ENCODE data around the gene SNAPC3.
"Not testable (repeated sequence)": the region's sequence is repeated elsewhere in the genome, so short reads cannot be mapped to it uniquely, and the experiment has no call there.

The SNAPC3 gene

GRCh38 chr9:15433191-15433590, 10.5 kb downstream of the SNAPC3 start:
- Histone ChIP-seq H2AFZ (ENCODE audit: low read length) (no peak overlapping the region), H3K9me2 (replicated peaks; ENCODE audit: insufficient read depth, low read length) (no peaks in the 10 kb centered on the region), H3K9me3 (replicated peaks; ENCODE audit: insufficient read depth, low read length) (no peaks in the 10 kb centered on the region), H3K4me3 (ENCODE audit: low read length) (peak overlapping the region; percentile 15; the same call in 1 of the 2 replicates), H3K79me2 (ENCODE audit: low read length) (peaks cover 20% of the 10 kb centered on the region; the same call in 1 of the 2 replicates), H3K27ac (ENCODE audit: low read length) (peak overlapping the region; percentile 49; the same call in 1 of the 2 replicates), H3K36me3 (replicated peaks; ENCODE audit: insufficient read depth, low read length) (no peaks in the 10 kb centered on the region), H4K20me1 (ENCODE audit: insufficient read depth, low read length) (no peaks in the 10 kb centered on the region), H3F3A (ENCODE audit: insufficient read depth, low read length) (0 out of 2 replicates have a peak, but pooled peaks cover 3% of the 10 kb centered on the region), H3K9ac (ENCODE audit: low read length) (no peak overlapping the region), H3K4me1 (ENCODE audit: low read length) (peaks cover 22% of the 10 kb centered on the region), H3K27me3 (replicated peaks; ENCODE audit: insufficient read depth, low read length) (no peaks in the 10 kb centered on the region), H3K4me2 (ENCODE audit: low read depth, low read length) (peak overlapping the region; percentile 63)
- DNase-seq: no peak
- TF ChIP-seq EZH2 (optimal IDR thresholded peaks at IDR 0.05; ENCODE audit: low read depth, low read length) (no peak), CTCF (IDR thresholded peaks at IDR 0.05; ENCODE audit: low read length) (no peak), EZH2phosphoT487 (IDR thresholded peaks at IDR 0.05; ENCODE audit: low read length) (no peak)

- H3K36me3 ChIP-seq (replicated peaks; ENCODE audit: insufficient read depth, low read length): no peaks in the 10 kb centered on the region
Measured at GRCh38 chr9:15433661-15434060, 11.0 kb downstream of the SNAPC3 start.

GRCh38 chr9:15438891-15439290, 16.2 kb downstream of the SNAPC3 start:
- H3K79me2 ChIP-seq (ENCODE audit: low read length): peaks cover 23% of the 10 kb centered on the region
- H3K4me3 ChIP-seq (ENCODE audit: low read length): no peak overlapping the region
- H3K27me3 ChIP-seq (replicated peaks; ENCODE audit: insufficient read depth, low read length): no peaks in the 10 kb centered on the region
- H3K9me3 ChIP-seq (replicated peaks; ENCODE audit: insufficient read depth, low read length): no peaks in the 10 kb centered on the region
- H3K36me3 ChIP-seq (replicated peaks; ENCODE audit: insufficient read depth, low read length): no peaks in the 10 kb centered on the region
- H4K20me1 ChIP-seq (ENCODE audit: insufficient read depth, low read length): no peaks in the 10 kb centered on the region
- no peaks in the 10 kb centered on the region for H3F3A ChIP-seq (ENCODE audit: insufficient read depth, low read length)
- no peak for DNase-seq
- no peaks in the 10 kb centered on the region for H3K9me2 ChIP-seq (replicated peaks; ENCODE audit: insufficient read depth, low read length)
- no peak overlapping the region for H3K27ac ChIP-seq (ENCODE audit: low read length)
- no peak overlapping the region for H2AFZ ChIP-seq (ENCODE audit: low read length)
- H3K4me1 ChIP-seq (ENCODE audit: low read length): 0 out of 2 replicates have a peak, but pooled peaks cover 4% of the 10 kb centered on the region
- TF ChIP-seq EZH2 (optimal IDR thresholded peaks at IDR 0.05; ENCODE audit: low read depth, low read length) (no peak), EZH2phosphoT487 (IDR thresholded peaks at IDR 0.05; ENCODE audit: low read length) (no peak), CTCF (IDR thresholded peaks at IDR 0.05; ENCODE audit: low read length) (no peak)
- no peak overlapping the region for H3K9ac ChIP-seq (ENCODE audit: low read length)
- no peak overlapping the region for H3K4me2 ChIP-seq (ENCODE audit: low read depth, low read length)

More at GRCh38 chr9:15433661-15434060, 11.0 kb downstream of the SNAPC3 start:
- H3K4me1 ChIP-seq (ENCODE audit: low read length): peaks cover 22% of the 10 kb centered on the region
- H3K9ac ChIP-seq (ENCODE audit: low read length): no peak overlapping the region
- H3K27me3 ChIP-seq (replicated peaks; ENCODE audit: insufficient read depth, low read length): no peaks in the 10 kb centered on the region
- TF ChIP-seq EZH2phosphoT487 (IDR thresholded peaks at IDR 0.05; ENCODE audit: low read length) (no peak), CTCF (IDR thresholded peaks at IDR 0.05; ENCODE audit: low read length) (no peak)
- no peaks in the 10 kb centered on the region for H4K20me1 ChIP-seq (ENCODE audit: insufficient read depth, low read length)
- H3K79me2 ChIP-seq (ENCODE audit: low read length): peaks cover 22% of the 10 kb centered on the region
- no peak overlapping the region for H2AFZ ChIP-seq (ENCODE audit: low read length)
- no peaks in the 10 kb centered on the region for H3K9me3 ChIP-seq (replicated peaks; ENCODE audit: insufficient read depth, low read length)
- H3K9me2 ChIP-seq (replicated peaks; ENCODE audit: insufficient read depth, low read length): no peaks in the 10 kb centered on the region
- H3K4me2 ChIP-seq (ENCODE audit: low read depth, low read length): peak overlapping the region; percentile 63
- DNase-seq: peak; percentile 42
- peak overlapping the region; percentile 15; the same call in 1 of the 2 replicates for H3K4me3 ChIP-seq (ENCODE audit: low read length)
- 0 out of 2 replicates have a peak, but pooled peaks cover 3% of the 10 kb centered on the region for H3F3A ChIP-seq (ENCODE audit: insufficient read depth, low read length)
- H3K27ac ChIP-seq (ENCODE audit: low read length): peak overlapping the region; percentile 49; the same call in 1 of the 2 replicates

- not testable (repeated sequence) for H3K9me3 ChIP-seq (replicated peaks; ENCODE audit: insufficient read depth, low read length); H3K4me3 ChIP-seq (ENCODE audit: low read length); H2AFZ ChIP-seq (ENCODE audit: low read length); H3K4me2 ChIP-seq (ENCODE audit: low read depth, low read length); H3K36me3 ChIP-seq (replicated peaks; ENCODE audit: insufficient read depth, low read length); H3K27me3 ChIP-seq (replicated peaks; ENCODE audit: insufficient read depth, low read length); H4K20me1 ChIP-seq (ENCODE audit: insufficient read depth, low read length); H3K27ac ChIP-seq (ENCODE audit: low read length); H3K4me1 ChIP-seq (ENCODE audit: low read length); H3K9me2 ChIP-seq (replicated peaks; ENCODE audit: insufficient read depth, low read length); DNase-seq; H3F3A ChIP-seq (ENCODE audit: insufficient read depth, low read length); H3K9ac ChIP-seq (ENCODE audit: low read length)
- H3K79me2 ChIP-seq (ENCODE audit: low read length): peaks cover 11% of the 10 kb centered on the region
Measured at GRCh38 chr9:15441841-15442240, 19.2 kb downstream of the SNAPC3 start.

GRCh38 chr9:15442264-15442663, 19.6 kb downstream of the SNAPC3 start:
- H3K9me2 ChIP-seq (replicated peaks; ENCODE audit: insufficient read depth, low read length); H3K4me1 ChIP-seq (ENCODE audit: low read length); H3K27me3 ChIP-seq (replicated peaks; ENCODE audit: insufficient read depth, low read length); H3F3A ChIP-seq (ENCODE audit: insufficient read depth, low read length); H3K4me2 ChIP-seq (ENCODE audit: low read depth, low read length); H3K36me3 ChIP-seq (replicated peaks; ENCODE audit: insufficient read depth, low read length); H3K4me3 ChIP-seq (ENCODE audit: low read length); H3K9ac ChIP-seq (ENCODE audit: low read length); H3K27ac ChIP-seq (ENCODE audit: low read length); H2AFZ ChIP-seq (ENCODE audit: low read length); DNase-seq; H4K20me1 ChIP-seq (ENCODE audit: insufficient read depth, low read length); H3K9me3 ChIP-seq (replicated peaks; ENCODE audit: insufficient read depth, low read length): not testable (repeated sequence)
- peaks cover 11% of the 10 kb centered on the region for H3K79me2 ChIP-seq (ENCODE audit: low read length)
